Cardiac muscle cell (in vitro differentiated cells and primary cell): Measurements from ENCODE around the gene AHRR. TPM values are rescaled to one million over a fixed set of nuclear protein-coding genes. Genes with fewer than 3 reads are reported as not detected.

Source experiments
- DNase-seq, 2 donors: peaks; one replicate each; pipeline versions ENCODE4 v3.0.0 to v3.0.0-alpha.2; 2010 to 2017; ENCODE audit warnings: low read depth in 1 of 2, low spot score in 1 of 2
- H3K27ac ChIP-seq: fragments of 200-600 bp; sonication (generic); 2 replicates; pipeline ENCODE4 v1.5.1; 2016
- H3K27me3 ChIP-seq: fragments of 200-600 bp; sonication (generic); 2 replicates; pipeline ENCODE4 v1.6.0; 2016; ENCODE audit warnings: control low read depth
- H3K36me3 ChIP-seq: fragments of 200-600 bp; sonication (generic); 2 replicates; pipeline ENCODE4 v1.5.1; 2016; ENCODE audit warnings: control low read depth
- H3K4me1 ChIP-seq: fragments of 200-600 bp; sonication (generic); 2 replicates; pipeline ENCODE4 v1.8.1; 2017; ENCODE audit warnings: low read depth, mild to moderate bottlenecking, mixed run types
- H3K4me3 ChIP-seq: fragments of 200-600 bp; sonication (generic); 2 replicates; pipeline ENCODE4 v1.5.1; 2016; ENCODE audit warnings: mild to moderate bottlenecking
- H3K9me3 ChIP-seq: fragments of 200-600 bp; sonication (generic); 2 replicates; pipeline ENCODE4 v1.5.1; 2017; ENCODE audit warnings: low read depth, mild to moderate bottlenecking, control low read depth
- polyA plus RNA-seq: library from polyadenylated mRNA; unstranded; fragments of >200 nt; fragmentation: Nextera tagmentation; extraction: Ambion mirVana; gene quantifications from 2 replicates; pipeline ENCODE4 v1.2.1, GENCODE V29; 2016
- total RNA-seq: library from RNA; depleted of rRNA; stranded (reverse); fragments of >200 nt; gene quantifications from 2 replicates; pipeline ENCODE4 v1.2.3, GENCODE V29; 2016
- TF ChIP-seq, protein P1 (sequence below): IDR thresholded peaks from 2 replicates; pipeline ENCODE4 v1.5.1; 2012; ENCODE audit warnings: low read depth, mild to moderate bottlenecking, low read length

The AHRR gene
- total and polyA plus RNA-seq, 2 experiments from 2014 or later = 0.99 to 1.4 TPM

DNA sequence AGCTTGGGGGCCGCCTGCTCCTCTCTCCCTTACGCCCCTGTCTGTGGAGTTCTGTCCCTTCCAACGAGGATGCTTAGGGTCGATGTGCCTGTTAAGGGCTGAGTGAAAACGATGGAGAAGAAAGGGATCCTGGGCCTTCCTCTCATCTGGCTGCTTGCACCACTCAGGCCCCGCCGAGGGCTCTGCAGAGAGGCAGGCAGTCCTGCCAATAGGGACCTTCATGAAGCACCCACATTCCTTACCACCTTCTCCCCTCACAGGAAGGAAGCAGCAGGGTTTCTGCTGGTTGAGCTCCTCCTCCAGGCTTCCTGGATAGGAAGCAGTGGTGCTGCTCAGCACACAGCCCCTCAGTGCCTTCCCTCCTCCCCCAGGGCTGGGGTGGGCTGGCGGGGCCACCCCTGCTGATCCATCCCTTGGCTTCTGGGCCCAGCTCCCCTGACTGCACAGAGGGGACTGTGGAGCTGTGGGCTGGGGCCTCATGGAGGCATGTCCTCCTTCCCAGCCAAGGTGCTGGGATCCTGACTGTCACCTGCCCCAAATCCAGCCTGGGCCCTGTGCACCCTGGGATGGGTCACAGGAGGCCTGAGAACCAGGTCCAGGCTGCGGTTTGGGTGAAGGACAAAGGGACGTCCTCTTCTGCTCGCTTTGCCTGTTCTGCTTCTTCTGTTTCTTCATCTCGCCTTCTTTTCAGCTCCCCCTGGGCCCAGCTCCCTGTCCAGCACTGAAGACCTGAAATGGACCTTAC, 50.5 kb downstream of the AHRR start:
- peaks cover 27% of the 10 kb centered on the region for H3K27me3 ChIP-seq
- no peaks in the 10 kb centered on the region for H3K4me1 ChIP-seq
- TF ChIP-seq, protein P1, sequence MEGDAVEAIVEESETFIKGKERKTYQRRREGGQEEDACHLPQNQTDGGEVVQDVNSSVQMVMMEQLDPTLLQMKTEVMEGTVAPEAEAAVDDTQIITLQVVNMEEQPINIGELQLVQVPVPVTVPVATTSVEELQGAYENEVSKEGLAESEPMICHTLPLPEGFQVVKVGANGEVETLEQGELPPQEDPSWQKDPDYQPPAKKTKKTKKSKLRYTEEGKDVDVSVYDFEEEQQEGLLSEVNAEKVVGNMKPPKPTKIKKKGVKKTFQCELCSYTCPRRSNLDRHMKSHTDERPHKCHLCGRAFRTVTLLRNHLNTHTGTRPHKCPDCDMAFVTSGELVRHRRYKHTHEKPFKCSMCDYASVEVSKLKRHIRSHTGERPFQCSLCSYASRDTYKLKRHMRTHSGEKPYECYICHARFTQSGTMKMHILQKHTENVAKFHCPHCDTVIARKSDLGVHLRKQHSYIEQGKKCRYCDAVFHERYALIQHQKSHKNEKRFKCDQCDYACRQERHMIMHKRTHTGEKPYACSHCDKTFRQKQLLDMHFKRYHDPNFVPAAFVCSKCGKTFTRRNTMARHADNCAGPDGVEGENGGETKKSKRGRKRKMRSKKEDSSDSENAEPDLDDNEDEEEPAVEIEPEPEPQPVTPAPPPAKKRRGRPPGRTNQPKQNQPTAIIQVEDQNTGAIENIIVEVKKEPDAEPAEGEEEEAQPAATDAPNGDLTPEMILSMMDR = no peak
- H3K36me3 ChIP-seq = no peaks in the 10 kb centered on the region
- DNase-seq = no peak
- H3K4me3 ChIP-seq = no peak overlapping the region
- H3K9me3 ChIP-seq = no peaks in the 10 kb centered on the region
- H3K27ac ChIP-seq = no peak overlapping the region

DNA sequence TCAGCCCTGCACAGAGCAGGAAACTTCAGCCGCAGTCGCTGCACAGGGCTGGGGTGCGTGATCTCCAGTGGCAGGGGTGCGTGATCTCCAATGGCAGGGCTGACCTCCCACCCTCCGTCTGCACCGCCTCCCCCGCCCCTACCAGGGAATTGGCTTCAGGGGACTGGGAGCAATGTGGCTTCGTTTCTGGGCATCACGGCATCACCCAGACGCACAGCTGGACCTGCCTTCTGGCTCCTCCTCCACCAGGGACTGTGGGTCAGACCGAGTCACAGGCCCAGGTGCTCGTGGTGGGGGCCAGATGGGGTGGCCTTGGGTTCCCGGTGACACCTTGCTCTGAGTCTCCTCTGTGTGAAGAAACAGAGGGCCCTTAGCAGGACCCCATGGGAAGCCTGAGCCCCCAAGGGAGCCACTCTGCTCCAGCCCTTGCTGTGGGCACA, 51.1 kb downstream of the AHRR start:
- no peaks in the 10 kb centered on the region for H3K9me3 ChIP-seq
- peaks cover 27% of the 10 kb centered on the region for H3K27me3 ChIP-seq
- no peaks in the 10 kb centered on the region for H3K4me1 ChIP-seq
- no peak overlapping the region for H3K27ac ChIP-seq
- H3K4me3 ChIP-seq = no peak overlapping the region
- no peaks in the 10 kb centered on the region for H3K36me3 ChIP-seq
- TF ChIP-seq, protein P1 = no peak
- no peak for DNase-seq

DNA sequence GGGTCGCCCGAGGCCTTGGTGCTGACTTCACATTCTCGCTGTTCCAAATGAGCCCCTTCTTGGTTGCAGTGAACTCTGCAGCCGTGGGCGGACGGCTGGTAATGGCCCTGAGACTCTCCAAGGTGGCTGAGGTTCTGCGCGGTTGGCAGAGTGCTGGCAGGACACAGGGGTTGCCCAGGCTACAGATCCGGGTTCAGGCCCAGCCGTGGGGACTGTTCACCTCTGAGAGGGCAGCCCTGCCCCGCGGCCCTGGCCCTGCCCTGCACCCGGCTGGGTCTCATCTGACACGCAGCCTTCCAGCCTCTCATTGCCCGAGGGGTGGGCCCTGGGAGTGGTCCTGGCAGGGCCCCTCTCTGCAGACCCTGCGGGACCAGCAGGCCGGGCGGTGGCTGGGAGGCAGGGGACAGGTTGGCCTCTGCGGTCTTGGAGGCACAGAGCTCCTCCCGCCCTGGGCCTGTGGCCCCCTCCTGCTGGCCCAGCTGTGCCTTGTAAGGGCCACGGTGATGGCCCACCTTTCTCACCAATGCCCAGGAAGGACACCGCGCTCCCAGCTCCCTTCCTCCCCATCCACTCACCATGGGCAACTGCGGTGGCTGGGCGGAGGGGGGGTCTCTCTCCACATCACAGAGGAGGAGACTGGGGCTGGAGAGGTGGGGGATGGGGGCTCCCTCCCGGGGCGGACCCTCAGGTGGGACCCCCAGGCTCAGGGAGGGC, 51.6 kb downstream of the AHRR start:
- TF ChIP-seq, protein P1 = no peak
- Histone ChIP-seq H3K4me3 (peak overlapping the region; percentile 26), H3K27me3 (peaks cover 27% of the 10 kb centered on the region), H3K27ac (no peak overlapping the region), H3K4me1 (no peaks in the 10 kb centered on the region), H3K36me3 (no peaks in the 10 kb centered on the region), H3K9me3 (no peaks in the 10 kb centered on the region)
- no peak for DNase-seq

DNA sequence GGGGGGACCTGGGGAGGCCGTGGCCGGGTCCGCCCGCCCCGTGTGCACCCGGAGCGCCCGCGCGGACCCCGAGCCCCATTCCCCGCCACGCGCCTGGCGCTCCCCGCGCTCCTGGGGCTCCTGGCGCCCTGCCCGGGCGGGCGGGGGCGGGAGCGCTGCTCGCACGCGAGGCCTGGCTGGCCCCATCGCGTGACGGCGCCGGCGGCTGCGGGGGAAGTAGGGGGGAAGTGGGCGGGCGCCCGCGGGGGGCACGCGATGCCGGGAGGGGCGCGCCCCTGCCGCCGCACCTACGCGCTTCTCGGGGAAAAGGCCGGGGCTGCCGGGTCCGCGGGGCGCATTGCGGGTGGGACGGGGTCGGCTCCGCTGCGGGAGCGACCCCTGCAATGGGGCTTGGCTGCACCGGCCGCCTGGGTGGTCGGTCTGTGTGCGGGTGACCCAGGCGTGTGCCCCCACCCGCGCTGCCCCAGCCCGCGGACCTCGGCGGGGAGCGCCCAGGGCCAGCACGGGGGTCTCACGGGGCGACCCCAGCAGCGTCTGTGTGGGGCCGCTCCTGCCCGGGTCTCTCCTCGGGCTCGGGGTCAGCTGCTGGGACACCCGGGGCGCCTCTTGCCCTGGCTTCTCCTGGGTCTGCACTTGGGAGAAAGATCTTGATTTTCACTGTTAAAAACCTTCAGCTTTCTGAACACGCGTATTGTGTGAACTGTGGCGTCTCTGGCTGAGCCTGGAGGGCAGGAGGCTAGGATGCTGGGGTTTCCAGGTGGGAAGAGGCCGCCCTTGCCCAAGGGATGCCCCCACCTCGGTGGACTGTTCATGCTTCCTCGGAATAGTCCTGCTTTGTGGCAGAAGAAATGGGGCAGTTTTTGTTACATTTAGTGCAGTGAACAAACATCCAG, 52.4 kb downstream of the AHRR start:
- H3K4me1 ChIP-seq = no peaks in the 10 kb centered on the region
- peaks cover 23% of the 10 kb centered on the region for H3K27me3 ChIP-seq
- H3K4me3 ChIP-seq = peak overlapping the region; percentile 26
- H3K9me3 ChIP-seq = no peaks in the 10 kb centered on the region
- peak; percentile 66 to 73 for DNase-seq
- H3K36me3 ChIP-seq = no peaks in the 10 kb centered on the region
- TF ChIP-seq, protein P1 = no peak
- no peak overlapping the region for H3K27ac ChIP-seq

DNA sequence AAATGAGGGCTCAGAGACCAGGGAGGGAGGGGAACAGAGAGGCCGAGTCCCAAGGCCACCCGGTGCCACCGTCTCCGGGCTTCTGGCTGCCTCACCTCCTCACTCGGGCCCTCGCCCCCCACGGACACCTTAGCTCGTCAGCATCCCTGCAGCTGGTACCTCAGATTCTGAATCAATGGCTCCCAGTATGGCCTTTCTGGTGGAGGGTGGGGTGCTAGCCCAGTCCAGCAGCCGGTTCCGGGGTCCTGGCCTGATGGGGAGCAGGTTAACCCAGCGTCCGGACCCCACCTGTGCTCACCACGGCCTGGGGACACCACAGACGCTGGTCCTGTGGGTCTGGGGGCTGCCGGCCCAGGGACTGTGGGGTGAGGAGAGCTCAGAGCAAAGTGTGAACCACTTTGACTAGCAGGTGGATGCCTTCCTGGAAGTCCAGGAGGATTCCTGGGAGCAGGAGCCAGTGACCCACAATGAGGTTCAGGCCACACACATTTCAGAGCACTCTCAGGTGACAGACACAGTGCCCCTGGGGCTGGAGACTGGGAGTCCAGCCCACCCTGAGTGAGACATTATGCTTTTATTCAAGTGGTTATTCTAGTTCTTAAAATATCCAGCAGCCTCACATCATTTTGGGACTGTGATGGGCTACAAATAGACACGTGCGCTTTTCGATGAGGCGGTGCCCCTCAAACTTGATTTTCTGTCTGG, 53.3 kb downstream of the AHRR start:
- Histone ChIP-seq H3K4me3 (no peak overlapping the region), H3K27ac (no peak overlapping the region), H3K27me3 (peaks cover 20% of the 10 kb centered on the region), H3K4me1 (no peaks in the 10 kb centered on the region), H3K36me3 (no peaks in the 10 kb centered on the region), H3K9me3 (no peaks in the 10 kb centered on the region)
- no peak for DNase-seq
- TF ChIP-seq, protein P1 = no peak
